Psoas muscle (tissue), 8 donors: Measurements from ENCODE around the gene CPAMD8. TPM values are rescaled to one million over a fixed set of nuclear protein-coding genes. Genes with fewer than 3 reads are reported as not detected.

Source experiments
- ATAC-seq, 4 donors: fragments of 200-7000 bp; cut with Tn5 transposase; one replicate each; pipeline ENCODE4 v1.9.1; 2020; ENCODE audit warnings: moderate library complexity in 3 of 4, mild to moderate bottlenecking in 2 of 4
- DNase-seq, 2 donors: peaks; one replicate each; pipeline ENCODE4 v3.0.0-alpha.2; 2020
- H3K27ac ChIP-seq: fragments of 200-600 bp; one replicate; pipeline ENCODE4 v1.8.0; 2022
- H3K27me3 ChIP-seq, 3 donors: fragments of 200-600 bp in 1 of 3; one replicate each; pipeline versions ENCODE4 v1.6.1 to v1.8.0; 2013 to 2022; ENCODE audit warnings: low read length in 2 of 3, mild to moderate bottlenecking in 2 of 3, moderate library complexity in 1 of 3; ENCODE audit not compliant: insufficient read depth in 3 of 3
- H3K36me3 ChIP-seq, 2 donors: fragments of 200-600 bp in 1 of 2; one replicate each; pipeline versions ENCODE4 v1.6.1 to v1.8.0; 2013 to 2022; ENCODE audit warnings: low read depth in 1 of 2, mild to moderate bottlenecking in 1 of 2, moderate library complexity in 1 of 2; ENCODE audit not compliant: insufficient read depth in 1 of 2
- H3K4me1 ChIP-seq: fragments of 200-600 bp; one replicate; pipeline ENCODE4 v1.8.0; 2022
- H3K4me3 ChIP-seq: fragments of 200-600 bp; one replicate; pipeline ENCODE4 v1.8.0; 2022; ENCODE audit warnings: mild to moderate bottlenecking
- H3K9me3 ChIP-seq: fragments of 200-600 bp; one replicate; pipeline ENCODE4 v1.8.0; 2022
- CTCF ChIP-seq: fragments of 200-600 bp; IDR thresholded peaks from one replicate; pipeline ENCODE4 v1.8.0; 2022; ENCODE audit warnings: antibody characterized with exemption
- WGBS, 3 donors: extraction: QIAGEN DNeasy Blood & Tissue Kit; methylation state at CpG; one replicate each; pipeline versions ENCODE4 v1.1.6 to v1.1.7; 2013; 5-methylcytosine and 5-hydroxymethylcytosine counted together
- intact Hi-C, 2 donors: fragments of 100-400 bp; cut with DNase I; formaldehyde crosslinking; loops; one replicate each; pipeline versions ENCODE4 v1.11.0 to v1.14.2; 2022
- polyA plus RNA-seq, 3 donors: library from polyadenylated mRNA; stranded (reverse); fragments of 200-250 nt; gene quantifications; one replicate each; pipeline ENCODE4 v1.2.3, GENCODE V29; 2013
- total RNA-seq, 4 donors: library from RNA; stranded (reverse); fragmentation: NEBNext Ultra II Directional in 2 of 4; extraction: Animal tissue kit (Norgen Biotek cat#: 25700) in 2 of 4; gene quantifications; one replicate each; pipeline versions ENCODE4 v1.2.1 to v1.2.4, GENCODE V29; 2021 to 2023
- donor health status: healthy with polysubstance abuse.
- donor health status: DM: no; HTN: no; CAD: no; lungs with moderate emphysema.
- donor health status: Bipolar disorder and iron deficiency.
- donor health status: healthy.
- donor health status: DM: yes; HTN: yes; CAD: no.
- donor health status: DM: no; HTN: no; CAD: no.
- donor health status: DM: no; HTN: no; CAD: no.
- donor health status: DM: yes; HTN: yes; CAD: no.

The CPAMD8 gene
- total and polyA plus RNA-seq, 7 donors: 3.2 to 9.9 (median 8.2) TPM

GRCh38 chr19:16891696-16892382 lies 134.8 kb downstream of the CPAMD8 start:
- intact Hi-C loops: no loop called here
- no peaks in the 10 kb centered on the region for H3K36me3 ChIP-seq
- H3K4me1 ChIP-seq: peaks cover 4% of the 10 kb centered on the region
- DNase-seq: no peak
- TF ChIP-seq CTCF: no peak
- no peak overlapping the region for H3K27ac ChIP-seq
- H3K27me3 ChIP-seq: peaks cover 0 to 43% (median 14%) of the 10 kb centered on the region in 3 donors
- no peaks in the 10 kb centered on the region for H3K9me3 ChIP-seq
- H3K4me3 ChIP-seq: no peak overlapping the region
- WGBS, 3 donors: 68 to 73% (median 72%) methylated on average over 12 of the region's 12 CpGs
- ATAC-seq: no peak

- Histone ChIP-seq H3K27me3 (peaks cover 0 to 33% (median 7%) of the 10 kb centered on the region in 3 donors), H3K4me1 (peaks cover 4% of the 10 kb centered on the region), H3K36me3 (no peaks in the 10 kb centered on the region), H3K27ac (no peak overlapping the region), H3K4me3 (no peak overlapping the region), H3K9me3 (no peaks in the 10 kb centered on the region)
- intact Hi-C loops: no loop called here
- 85 to 88% (median 86%) methylated on average over 24 of the region's 24 CpGs for WGBS, 3 donors
- no peak for TF ChIP-seq CTCF
- ATAC-seq (no peak), DNase-seq (no peak)
These were observed 136.0 kb downstream of the CPAMD8 start for GRCh38 chr19:16890461-16891184.

GRCh38 chr19:16889883-16890460 lies 136.6 kb downstream of the CPAMD8 start:
- peaks cover 4% of the 10 kb centered on the region for H3K4me1 ChIP-seq

DNA sequence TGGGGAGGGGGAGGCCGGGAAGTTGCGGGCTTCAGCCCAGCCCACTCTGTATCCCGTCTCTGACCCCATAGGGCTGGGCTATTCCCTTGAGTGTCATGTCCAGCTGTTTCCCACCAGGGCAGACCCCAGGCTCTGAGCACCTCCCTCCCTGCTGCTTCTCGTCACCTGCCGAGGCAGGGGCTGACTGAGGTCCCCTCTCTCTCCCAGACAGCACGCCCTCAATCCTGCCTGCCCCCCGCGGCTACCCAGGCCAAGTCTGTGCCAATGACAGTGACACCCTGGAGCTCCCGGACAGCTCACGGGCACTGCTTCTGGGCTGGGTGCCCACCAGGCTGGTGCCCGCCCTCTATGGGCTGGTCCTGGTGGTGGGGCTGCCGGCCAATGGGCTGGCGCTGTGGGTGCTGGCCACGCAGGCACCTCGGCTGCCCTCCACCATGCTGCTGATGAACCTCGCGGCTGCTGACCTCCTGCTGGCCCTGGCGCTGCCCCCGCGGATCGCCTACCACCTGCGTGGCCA lies 137.2 kb downstream of the CPAMD8 start:
- Histone ChIP-seq H3K27me3 (peaks cover 0 to 21% (median 3%) of the 10 kb centered on the region in 3 donors), H3K27ac (peak overlapping the region; percentile 38), H3K36me3 (no peaks in the 10 kb centered on the region), H3K9me3 (no peaks in the 10 kb centered on the region), H3K4me3 (peak overlapping the region; percentile 36), H3K4me1 (peaks cover 4% of the 10 kb centered on the region)
- peak in 1 of 2 donors; percentile 70 for DNase-seq
- no peak for TF ChIP-seq CTCF
- peak; percentile 32 to 72 (median 59) for ATAC-seq
- WGBS, 3 donors: 42 to 51% (median 46%) methylated on average over 19 to 22 of the region's 22 CpGs
- intact Hi-C loops: no loop called here

More at GRCh38 chr19:16889883-16890460, 136.6 kb downstream of the CPAMD8 start:
- peak overlapping the region; percentile 36 for H3K4me3 ChIP-seq
- H3K9me3 ChIP-seq: no peaks in the 10 kb centered on the region
- DNase-seq (peak in 1 of 2 donors; percentile 48), ATAC-seq (peak in 2 of 4 donors; percentile 2 to 16)
- H3K36me3 ChIP-seq: no peaks in the 10 kb centered on the region
- H3K27me3 ChIP-seq: peaks cover 0 to 26% (median 7%) of the 10 kb centered on the region in 3 donors
- intact Hi-C loops: no loop called here
- no peak overlapping the region for H3K27ac ChIP-seq
- no peak for TF ChIP-seq CTCF
- WGBS, 3 donors: 93 to 95% (median 94%) methylated on average over 45 to 48 of the region's 48 CpGs
